ENCODE data around the gene ALG2.

The ALG2 gene

DNA sequence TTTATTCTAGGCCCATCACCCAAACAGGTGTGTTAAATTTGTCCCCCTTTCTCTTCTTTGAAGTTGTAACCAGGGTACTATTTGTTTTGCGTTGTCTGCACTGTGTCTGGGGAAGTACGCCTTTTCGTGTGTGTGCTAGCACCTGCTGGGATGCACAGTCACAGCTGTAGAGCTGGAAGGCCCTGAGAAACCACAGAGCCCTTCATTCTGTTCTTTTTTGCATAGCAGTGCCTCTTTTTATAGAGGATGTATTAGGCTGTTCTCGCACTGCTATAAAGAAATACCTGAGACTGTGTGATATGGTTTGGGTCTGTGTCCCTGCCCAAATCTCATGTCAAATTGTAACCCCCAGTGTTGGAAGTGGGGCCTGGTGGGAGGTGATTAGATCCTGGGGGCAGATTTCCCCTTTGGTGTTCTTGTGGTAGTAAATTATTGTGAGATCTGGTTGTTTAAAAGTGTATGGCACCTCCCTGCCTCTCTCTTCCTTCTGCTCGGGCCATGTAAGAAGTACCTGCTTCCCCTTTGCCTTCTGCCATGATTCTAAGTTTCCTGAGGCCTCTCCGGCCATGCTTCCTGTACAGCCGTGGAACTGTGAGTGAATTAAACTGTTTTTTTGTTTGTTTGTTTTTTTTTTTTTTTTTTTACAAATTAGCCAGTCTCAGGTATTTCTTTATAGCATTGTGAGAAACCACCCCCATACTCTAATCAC lies 14.3 kb upstream of the ALG2 start:
- Histone ChIP-seq H3K9me3 (ENCODE audit: control insufficient read depth, low read depth, low read length) (no peaks in the 10 kb centered on the region), H3K27ac (ENCODE audit: low read length) (no peak overlapping the region), H3K4me1 (ENCODE audit: control insufficient read depth, low read depth, low read length) (no peaks in the 10 kb centered on the region), H3K36me3 (ENCODE audit: control insufficient read depth, low read depth, low read length) (peaks cover 10% of the 10 kb centered on the region), H3K27me3 (ENCODE audit: control insufficient read depth, insufficient read depth, low read length) (no peaks in the 10 kb centered on the region), H3K4me3 (ENCODE audit: low read length) (no peak overlapping the region), H3K9ac (ENCODE audit: low read length) (no peak overlapping the region)

DNA sequence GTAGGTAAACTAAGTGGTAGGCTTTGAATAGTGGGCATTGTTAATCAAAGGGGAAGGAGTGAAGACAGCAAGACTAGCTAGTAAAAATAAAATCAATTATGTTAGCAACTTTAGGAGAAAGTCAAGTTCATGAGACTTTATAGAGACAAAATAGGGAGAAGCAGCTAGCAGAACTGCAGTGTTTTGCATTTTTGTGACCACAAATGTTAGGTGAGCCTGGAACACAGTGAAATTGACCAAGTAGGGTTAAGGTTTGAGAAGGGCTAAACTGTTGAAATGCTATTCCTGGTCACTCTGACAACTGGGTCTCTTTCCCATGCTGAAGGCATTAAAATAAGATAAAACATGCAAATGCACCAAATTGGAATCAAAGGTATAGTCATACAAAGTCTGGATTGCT lies 13.3 kb upstream of the ALG2 start:
- no peaks in the 10 kb centered on the region for H3K4me1 ChIP-seq (ENCODE audit: control insufficient read depth, low read depth, low read length)
- H3K9ac ChIP-seq (ENCODE audit: low read length), result no peak overlapping the region
- no peak overlapping the region for H3K4me3 ChIP-seq (ENCODE audit: low read length)
- H3K36me3 ChIP-seq (ENCODE audit: control insufficient read depth, low read depth, low read length), result peaks cover 20% of the 10 kb centered on the region
- H3K9me3 ChIP-seq (ENCODE audit: control insufficient read depth, low read depth, low read length), result no peaks in the 10 kb centered on the region
- H3K27me3 ChIP-seq (ENCODE audit: control insufficient read depth, insufficient read depth, low read length), result no peaks in the 10 kb centered on the region
- no peak overlapping the region for H3K27ac ChIP-seq (ENCODE audit: low read length)

DNA sequence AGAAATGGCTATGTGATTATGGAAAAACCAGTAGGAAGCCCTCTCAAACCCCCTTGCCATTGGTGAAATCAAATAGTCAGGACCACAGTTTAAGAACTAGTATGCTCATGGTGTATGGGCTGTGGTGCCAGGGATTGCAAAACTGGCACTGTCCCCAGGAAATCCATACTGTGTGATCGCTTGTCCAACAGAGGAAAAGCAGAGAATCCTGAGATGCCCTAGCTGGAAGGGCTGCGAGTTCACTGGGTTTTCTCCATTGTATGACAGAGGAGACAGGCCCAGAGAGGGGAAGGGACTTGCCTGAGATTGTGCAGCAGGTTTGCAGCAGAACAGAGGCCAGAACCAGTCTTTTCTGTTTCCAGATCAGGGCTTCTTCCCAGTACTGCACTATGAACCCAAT lies 12.9 kb upstream of the ALG2 start:
- Histone ChIP-seq H3K27ac (ENCODE audit: low read length) (no peak overlapping the region), H3K9ac (ENCODE audit: low read length) (no peak overlapping the region), H3K4me3 (ENCODE audit: low read length) (no peak overlapping the region), H3K27me3 (ENCODE audit: control insufficient read depth, insufficient read depth, low read length) (no peaks in the 10 kb centered on the region), H3K9me3 (ENCODE audit: control insufficient read depth, low read depth, low read length) (no peaks in the 10 kb centered on the region), H3K36me3 (ENCODE audit: control insufficient read depth, low read depth, low read length) (peaks cover 22% of the 10 kb centered on the region), H3K4me1 (ENCODE audit: control insufficient read depth, low read depth, low read length) (no peaks in the 10 kb centered on the region)

DNA sequence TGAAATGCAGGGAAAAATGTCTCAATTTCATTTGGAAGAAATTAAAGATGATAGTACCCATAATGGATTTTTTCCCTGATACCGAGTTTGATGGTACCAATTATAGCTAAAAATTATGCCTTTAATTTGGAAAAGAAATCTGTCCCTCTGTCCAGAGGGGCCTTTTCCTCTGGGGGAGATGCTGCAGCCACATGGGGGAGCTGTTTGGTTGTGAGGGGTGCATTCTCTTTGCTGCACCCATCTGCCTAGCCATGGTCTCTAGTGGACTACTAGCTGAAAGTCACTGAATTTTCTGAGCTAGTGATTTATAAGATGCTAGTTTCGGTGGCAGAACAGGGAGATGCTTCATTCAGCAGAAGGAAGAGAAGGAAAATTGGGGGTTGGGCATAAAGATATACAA lies 10.0 kb upstream of the ALG2 start:
- Histone ChIP-seq H3K4me3 (ENCODE audit: low read length) (no peak overlapping the region), H3K36me3 (ENCODE audit: control insufficient read depth, low read depth, low read length) (peaks cover 41% of the 10 kb centered on the region), H3K27me3 (ENCODE audit: control insufficient read depth, insufficient read depth, low read length) (no peaks in the 10 kb centered on the region), H3K9me3 (ENCODE audit: control insufficient read depth, low read depth, low read length) (no peaks in the 10 kb centered on the region), H3K9ac (ENCODE audit: low read length) (no peak overlapping the region), H3K4me1 (ENCODE audit: control insufficient read depth, low read depth, low read length) (no peaks in the 10 kb centered on the region), H3K27ac (ENCODE audit: low read length) (no peak overlapping the region)

DNA sequence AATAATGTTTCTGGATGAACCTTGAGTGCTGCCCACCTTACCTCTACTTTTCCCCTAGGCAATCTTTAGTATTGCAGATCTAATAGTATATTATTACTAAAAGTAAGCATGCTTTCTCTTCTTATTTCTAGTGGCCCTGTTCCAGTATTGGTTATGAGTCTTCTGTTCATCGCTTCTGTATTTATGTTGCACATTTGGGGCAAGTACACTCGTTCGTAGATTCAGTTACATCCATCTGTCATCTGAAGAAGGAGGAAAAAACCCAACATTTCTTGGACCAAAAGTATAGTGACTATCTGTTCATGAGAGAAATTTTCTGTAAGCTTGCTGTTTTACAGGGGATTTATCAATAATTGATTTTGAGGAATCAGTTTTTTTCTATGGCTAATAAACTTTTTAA lies 8.5 kb upstream of the ALG2 start:
- no peak overlapping the region for H3K4me3 ChIP-seq (ENCODE audit: low read length)
- no peaks in the 10 kb centered on the region for H3K4me1 ChIP-seq (ENCODE audit: control insufficient read depth, low read depth, low read length)
- no peaks in the 10 kb centered on the region for H3K27me3 ChIP-seq (ENCODE audit: control insufficient read depth, insufficient read depth, low read length)
- no peaks in the 10 kb centered on the region for H3K9me3 ChIP-seq (ENCODE audit: control insufficient read depth, low read depth, low read length)
- H3K9ac ChIP-seq (ENCODE audit: low read length), result no peak overlapping the region
- H3K27ac ChIP-seq (ENCODE audit: low read length), result no peak overlapping the region
- peaks cover 44% of the 10 kb centered on the region for H3K36me3 ChIP-seq (ENCODE audit: control insufficient read depth, low read depth, low read length)

DNA sequence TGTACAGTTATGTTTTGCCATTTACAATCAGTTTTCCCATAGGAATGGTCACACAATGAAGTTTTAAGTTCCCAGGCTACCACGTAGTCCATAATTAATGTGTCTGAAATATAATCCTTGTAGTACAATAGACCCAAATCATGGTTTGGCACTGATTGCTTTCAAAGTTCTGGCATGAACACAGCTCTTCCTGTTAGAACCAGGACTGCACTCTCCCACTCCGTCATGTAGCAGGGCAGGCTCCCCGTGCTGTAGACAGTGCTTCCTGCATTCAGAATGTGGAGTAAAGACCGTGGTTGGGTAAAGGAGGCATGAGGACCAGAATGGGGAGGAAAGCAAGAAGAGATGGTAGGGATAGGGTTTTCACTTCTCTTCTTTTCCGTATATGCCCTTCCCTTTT lies 4.3 kb upstream of the ALG2 start:
- Histone ChIP-seq H3K27me3 (ENCODE audit: control insufficient read depth, insufficient read depth, low read length) (no peaks in the 10 kb centered on the region), H3K27ac (ENCODE audit: low read length) (no peak overlapping the region), H3K36me3 (ENCODE audit: control insufficient read depth, low read depth, low read length) (peaks cover 46% of the 10 kb centered on the region), H3K9ac (ENCODE audit: low read length) (no peak overlapping the region), H3K9me3 (ENCODE audit: control insufficient read depth, low read depth, low read length) (no peaks in the 10 kb centered on the region), H3K4me3 (ENCODE audit: low read length) (no peak overlapping the region), H3K4me1 (ENCODE audit: control insufficient read depth, low read depth, low read length) (no peaks in the 10 kb centered on the region)

DNA sequence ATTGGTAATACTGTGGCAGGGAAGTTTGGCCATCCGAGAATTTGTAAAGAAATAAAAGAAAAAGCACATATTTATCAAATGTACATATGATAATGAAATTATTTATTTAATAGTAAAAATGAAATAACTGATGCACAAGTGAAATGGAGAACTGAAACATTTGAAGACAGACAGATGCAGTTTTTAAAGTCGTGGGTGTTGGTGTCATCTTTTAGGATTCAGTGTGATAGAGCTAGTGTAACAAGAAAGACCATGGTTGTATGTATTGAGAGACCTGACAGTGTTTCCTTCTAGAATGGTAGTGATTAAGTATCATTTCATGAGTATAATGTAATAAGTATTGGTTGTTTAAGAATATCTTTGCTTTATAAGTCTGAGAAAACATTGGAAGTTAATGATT lies 2.7 kb upstream of the ALG2 start:
- Histone ChIP-seq H3K9me3 (ENCODE audit: control insufficient read depth, low read depth, low read length) (no peaks in the 10 kb centered on the region), H3K27ac (ENCODE audit: low read length) (no peak overlapping the region), H3K27me3 (ENCODE audit: control insufficient read depth, insufficient read depth, low read length) (no peaks in the 10 kb centered on the region), H3K9ac (ENCODE audit: low read length) (no peak overlapping the region), H3K4me1 (ENCODE audit: control insufficient read depth, low read depth, low read length) (no peaks in the 10 kb centered on the region), H3K36me3 (ENCODE audit: control insufficient read depth, low read depth, low read length) (peaks cover 33% of the 10 kb centered on the region), H3K4me3 (ENCODE audit: low read length) (no peak overlapping the region)

DNA sequence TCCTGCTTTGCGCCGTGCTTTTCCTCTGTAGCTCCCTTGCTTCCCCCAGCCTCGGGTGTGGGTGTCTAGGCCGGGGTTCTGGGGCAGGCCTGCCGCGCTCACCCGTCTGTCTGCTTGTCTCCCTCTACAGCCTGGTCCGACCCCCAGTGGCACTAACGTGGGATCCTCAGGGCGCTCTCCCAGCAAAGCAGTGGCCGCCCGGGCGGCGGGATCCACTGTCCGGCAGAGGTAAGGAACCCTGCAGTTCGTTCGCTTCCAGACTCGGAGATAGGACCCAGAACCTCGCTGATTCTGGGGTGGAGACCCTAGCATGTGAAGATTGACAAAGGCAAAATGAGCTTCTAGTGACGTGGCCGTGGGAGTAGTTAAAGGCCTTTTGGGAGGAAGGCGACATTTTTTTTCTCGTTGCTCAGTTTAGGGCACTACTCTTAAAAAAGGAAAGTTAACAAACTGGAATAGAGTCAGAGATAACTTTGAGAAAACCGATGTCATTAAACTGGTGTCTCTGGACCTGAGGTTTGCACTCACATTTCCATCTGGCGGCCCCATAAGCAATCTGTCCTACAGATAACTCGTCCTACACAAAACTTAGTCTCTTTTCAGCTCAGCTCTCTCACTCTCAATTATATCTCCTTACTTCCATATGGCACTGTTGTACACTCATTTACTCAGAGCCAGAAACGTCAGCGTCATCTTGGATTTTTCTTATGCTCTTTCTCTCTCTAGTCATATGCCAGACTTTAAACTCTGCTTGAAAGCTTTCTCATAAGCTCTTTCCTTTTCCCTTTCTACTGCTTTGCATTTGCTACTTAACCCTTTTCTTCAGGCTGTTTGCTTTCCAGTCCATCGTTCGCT lies 901 bp upstream of the ALG2 start:
- Histone ChIP-seq H3K27me3 (ENCODE audit: control insufficient read depth, insufficient read depth, low read length) (no peaks in the 10 kb centered on the region), H3K9me3 (ENCODE audit: control insufficient read depth, low read depth, low read length) (no peaks in the 10 kb centered on the region), H3K4me1 (ENCODE audit: control insufficient read depth, low read depth, low read length) (no peaks in the 10 kb centered on the region), H3K36me3 (ENCODE audit: control insufficient read depth, low read depth, low read length) (peaks cover 27% of the 10 kb centered on the region), H3K4me3 (ENCODE audit: low read length) (peak overlapping the region; percentile 87), H3K27ac (ENCODE audit: low read length) (peak overlapping the region; percentile 99), H3K9ac (ENCODE audit: low read length) (peak overlapping the region; percentile 89)

DNA sequence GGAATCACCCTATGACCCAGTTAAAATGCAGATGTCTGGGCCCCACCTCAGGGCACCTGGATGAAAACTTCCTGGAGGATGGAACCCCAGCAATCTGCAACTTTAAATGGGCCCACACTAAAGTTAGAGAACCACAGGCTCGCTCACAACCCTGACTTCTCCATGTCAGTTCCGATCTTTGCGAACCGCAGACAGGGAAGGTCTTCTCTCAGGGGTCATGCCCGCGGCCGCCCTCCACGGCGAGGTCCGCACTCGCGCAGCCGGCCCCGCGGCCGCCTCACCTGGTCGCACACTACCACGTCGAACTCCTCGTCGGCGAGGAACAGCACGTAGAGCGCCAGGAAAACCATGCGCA lies 499 bp downstream of the ALG2 start:
- Histone ChIP-seq H3K36me3 (ENCODE audit: control insufficient read depth, low read depth, low read length) (peaks cover 32% of the 10 kb centered on the region), H3K4me3 (ENCODE audit: low read length) (peak overlapping the region; percentile 87), H3K27ac (ENCODE audit: low read length) (peak overlapping the region; percentile 99), H3K9me3 (ENCODE audit: control insufficient read depth, low read depth, low read length) (no peaks in the 10 kb centered on the region), H3K27me3 (ENCODE audit: control insufficient read depth, insufficient read depth, low read length) (no peaks in the 10 kb centered on the region), H3K9ac (ENCODE audit: low read length) (peak overlapping the region; percentile 89), H3K4me1 (ENCODE audit: control insufficient read depth, low read depth, low read length) (no peaks in the 10 kb centered on the region)

DNA sequence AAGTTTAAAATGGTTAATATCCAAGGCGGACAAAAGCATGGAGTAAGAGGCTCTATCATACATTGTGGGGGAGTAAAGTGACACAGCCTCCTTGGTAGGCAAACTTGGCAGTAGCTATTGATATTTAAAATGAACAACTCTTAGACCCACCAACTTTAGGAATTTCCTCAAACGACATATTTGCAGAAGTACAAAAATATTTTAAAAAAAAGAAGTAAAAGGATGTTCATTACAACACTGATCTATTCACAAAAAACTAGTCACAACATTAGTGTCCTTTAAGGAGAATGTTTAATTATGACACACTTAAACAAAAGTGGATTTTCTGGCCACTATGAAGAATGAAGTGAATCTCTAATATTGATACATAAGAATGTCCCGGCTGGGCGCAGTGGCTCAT lies 1.7 kb downstream of the ALG2 start:
- H3K4me3 ChIP-seq (ENCODE audit: low read length), result peak overlapping the region; percentile 3
- peaks cover 27% of the 10 kb centered on the region for H3K36me3 ChIP-seq (ENCODE audit: control insufficient read depth, low read depth, low read length)
- no peak overlapping the region for H3K9ac ChIP-seq (ENCODE audit: low read length)
- no peaks in the 10 kb centered on the region for H3K27me3 ChIP-seq (ENCODE audit: control insufficient read depth, insufficient read depth, low read length)
- H3K4me1 ChIP-seq (ENCODE audit: control insufficient read depth, low read depth, low read length), result no peaks in the 10 kb centered on the region
- H3K27ac ChIP-seq (ENCODE audit: low read length), result no peak overlapping the region
- H3K9me3 ChIP-seq (ENCODE audit: control insufficient read depth, low read depth, low read length), result no peaks in the 10 kb centered on the region

DNA sequence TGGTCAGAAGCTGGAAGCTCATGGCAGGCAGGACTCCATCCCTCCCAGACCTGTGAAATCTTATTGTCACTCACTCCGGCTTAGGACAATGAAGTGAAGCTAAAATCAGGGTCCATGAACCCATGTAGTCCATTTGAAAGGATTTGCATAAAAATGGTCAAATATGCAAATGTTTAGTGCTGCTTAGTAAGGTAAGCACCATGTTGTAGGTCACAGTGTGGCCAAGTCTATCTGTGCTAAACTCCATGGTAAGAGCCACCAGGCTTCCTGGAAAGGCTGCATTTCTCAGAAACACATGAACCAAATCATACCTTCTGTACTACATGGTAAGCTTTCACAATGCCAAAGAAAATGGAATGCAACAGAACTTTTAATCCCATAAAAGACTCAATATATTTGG lies 5.7 kb downstream of the ALG2 start:
- Histone ChIP-seq H3K9me3 (ENCODE audit: control insufficient read depth, low read depth, low read length) (no peaks in the 10 kb centered on the region), H3K9ac (ENCODE audit: low read length) (no peak overlapping the region), H3K27me3 (ENCODE audit: control insufficient read depth, insufficient read depth, low read length) (no peaks in the 10 kb centered on the region), H3K36me3 (ENCODE audit: control insufficient read depth, low read depth, low read length) (peaks cover 17% of the 10 kb centered on the region), H3K4me3 (ENCODE audit: low read length) (no peak overlapping the region), H3K27ac (ENCODE audit: low read length) (no peak overlapping the region), H3K4me1 (ENCODE audit: control insufficient read depth, low read depth, low read length) (no peaks in the 10 kb centered on the region)

DNA sequence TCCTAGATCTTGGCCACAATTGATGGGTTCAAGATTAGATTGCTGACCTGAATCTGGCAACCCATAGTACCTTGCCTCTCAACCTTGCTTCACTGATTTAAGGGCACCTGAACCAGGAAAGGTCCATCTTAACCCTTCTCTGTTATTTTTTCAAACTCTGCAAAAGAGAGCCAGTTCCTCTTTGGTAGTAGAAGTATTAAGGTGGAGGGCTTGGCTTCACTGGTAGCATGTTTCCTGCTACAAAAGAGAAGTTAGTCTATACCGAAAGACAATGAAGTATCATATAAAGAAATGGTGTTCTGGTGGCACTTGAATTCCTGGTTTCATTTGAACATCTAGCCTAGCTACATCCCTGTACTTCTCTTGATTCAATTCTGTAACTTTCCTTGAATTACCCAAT lies 8.5 kb downstream of the ALG2 start:
- Histone ChIP-seq H3K4me3 (ENCODE audit: low read length) (no peak overlapping the region), H3K9ac (ENCODE audit: low read length) (no peak overlapping the region), H3K27ac (ENCODE audit: low read length) (no peak overlapping the region), H3K36me3 (ENCODE audit: control insufficient read depth, low read depth, low read length) (peaks cover 13% of the 10 kb centered on the region), H3K27me3 (ENCODE audit: control insufficient read depth, insufficient read depth, low read length) (no peaks in the 10 kb centered on the region), H3K9me3 (ENCODE audit: control insufficient read depth, low read depth, low read length) (no peaks in the 10 kb centered on the region), H3K4me1 (ENCODE audit: control insufficient read depth, low read depth, low read length) (no peaks in the 10 kb centered on the region)
